HG03457 (cell line): Measurements from ENCODE around the gene PRAMEF11.

ENCODE experiments used
- ATAC-seq: cut with Tn5 transposase; IDR thresholded peaks from one replicate; pipeline ENCODE4 v1.9.1; 2021; ENCODE audit warnings: moderate number of reproducible peaks; ENCODE audit not compliant: unreplicated experiment

Gene PRAMEF11

DNA sequence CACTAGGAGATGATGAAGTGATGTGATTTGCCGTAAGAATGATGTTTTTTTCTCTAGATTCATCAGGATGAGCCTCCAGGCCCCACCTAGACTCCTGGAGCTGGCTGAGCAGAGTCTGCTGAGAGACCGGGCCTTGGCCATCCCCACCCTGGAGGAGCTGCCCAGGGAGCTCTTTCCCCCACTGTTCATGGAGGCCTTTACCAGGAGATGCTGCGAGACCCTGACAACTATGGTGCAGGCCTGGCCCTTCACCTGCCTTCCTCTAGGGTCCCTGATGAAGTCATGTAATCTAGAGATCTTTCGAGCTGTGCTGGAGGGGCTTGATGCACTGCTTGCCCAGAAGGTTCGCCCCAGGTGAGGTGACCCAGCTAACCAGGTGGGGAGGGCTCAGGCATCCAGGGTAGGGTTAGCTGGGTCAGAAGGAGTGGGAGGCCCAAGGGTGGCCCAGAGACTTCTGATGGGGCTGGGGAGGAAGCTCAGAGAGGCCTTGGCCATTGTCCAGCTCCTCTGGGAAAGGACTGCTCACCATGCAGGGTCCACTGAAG is 56.3 kb downstream of the PRAMEF11 start:
- ATAC-seq, result no peak
